Colonic mucosa (tissue), 4 donors: ENCODE data around the gene ZNF791. TPM values are rescaled to one million over a fixed set of nuclear protein-coding genes. Genes with fewer than 3 reads are reported as not detected.

Experiments
- DNase-seq: peaks from one replicate; pipeline ENCODE4 v3.0.0-alpha.2; 2020
- H3K27ac ChIP-seq: fragments of 200-600 bp; one replicate; pipeline ENCODE4 v1.8.0; 2021
- H3K27me3 ChIP-seq: fragments of 200-600 bp; one replicate; pipeline ENCODE4 v1.8.0; 2021
- H3K36me3 ChIP-seq: fragments of 200-600 bp; one replicate; pipeline ENCODE4 v1.8.0; 2021
- H3K4me1 ChIP-seq: fragments of 200-600 bp; one replicate; pipeline ENCODE4 v1.8.0; 2021; ENCODE audit warnings: mild to moderate bottlenecking
- H3K4me3 ChIP-seq: fragments of 200-600 bp; one replicate; pipeline ENCODE4 v1.8.0; 2021
- H3K9ac ChIP-seq, 2 donors: one replicate each; pipeline ENCODE4 v1.7.0; 2013; ENCODE audit warnings: control low read depth in 2 of 2, low read depth in 2 of 2, low read length in 2 of 2
- H3K9me3 ChIP-seq: fragments of 200-600 bp; one replicate; pipeline ENCODE4 v1.8.0; 2021
- intact Hi-C: fragments of 100-400 bp; cut with DNase I; formaldehyde crosslinking; loops from one replicate; pipeline ENCODE4 v1.14.1; 2022
- total RNA-seq, 2 donors: library from RNA; stranded (reverse); fragmentation: NEBNext Ultra II Directional in 1 of 2; extraction: Animal tissue kit (Norgen Biotek cat#: 25700) in 1 of 2; gene quantifications; one replicate each; pipeline ENCODE4 v1.2.1, GENCODE V29; 2021
- TF ChIP-seq, protein P1 (sequence below): fragments of 200-600 bp; IDR thresholded peaks from one replicate; pipeline ENCODE4 v1.8.0; 2022; ENCODE audit warnings: antibody characterized with exemption, mild to moderate bottlenecking
- donor health status: healthy.
- donor health status: DM: no; HTN: no; CAD: no.
- donor health status: DM: no; HTN: no; CAD: no.

ZNF791 gene
- total RNA-seq, 2 donors from 2014 or later: 17.9 to 20.5 TPM

GRCh38 chr19:12578641-12579040 lies 32.1 kb upstream of the ZNF791 start:
- TF ChIP-seq, protein P1, sequence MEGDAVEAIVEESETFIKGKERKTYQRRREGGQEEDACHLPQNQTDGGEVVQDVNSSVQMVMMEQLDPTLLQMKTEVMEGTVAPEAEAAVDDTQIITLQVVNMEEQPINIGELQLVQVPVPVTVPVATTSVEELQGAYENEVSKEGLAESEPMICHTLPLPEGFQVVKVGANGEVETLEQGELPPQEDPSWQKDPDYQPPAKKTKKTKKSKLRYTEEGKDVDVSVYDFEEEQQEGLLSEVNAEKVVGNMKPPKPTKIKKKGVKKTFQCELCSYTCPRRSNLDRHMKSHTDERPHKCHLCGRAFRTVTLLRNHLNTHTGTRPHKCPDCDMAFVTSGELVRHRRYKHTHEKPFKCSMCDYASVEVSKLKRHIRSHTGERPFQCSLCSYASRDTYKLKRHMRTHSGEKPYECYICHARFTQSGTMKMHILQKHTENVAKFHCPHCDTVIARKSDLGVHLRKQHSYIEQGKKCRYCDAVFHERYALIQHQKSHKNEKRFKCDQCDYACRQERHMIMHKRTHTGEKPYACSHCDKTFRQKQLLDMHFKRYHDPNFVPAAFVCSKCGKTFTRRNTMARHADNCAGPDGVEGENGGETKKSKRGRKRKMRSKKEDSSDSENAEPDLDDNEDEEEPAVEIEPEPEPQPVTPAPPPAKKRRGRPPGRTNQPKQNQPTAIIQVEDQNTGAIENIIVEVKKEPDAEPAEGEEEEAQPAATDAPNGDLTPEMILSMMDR: no peak
- intact Hi-C loops: no loop called here
- no peak for DNase-seq

DNA sequence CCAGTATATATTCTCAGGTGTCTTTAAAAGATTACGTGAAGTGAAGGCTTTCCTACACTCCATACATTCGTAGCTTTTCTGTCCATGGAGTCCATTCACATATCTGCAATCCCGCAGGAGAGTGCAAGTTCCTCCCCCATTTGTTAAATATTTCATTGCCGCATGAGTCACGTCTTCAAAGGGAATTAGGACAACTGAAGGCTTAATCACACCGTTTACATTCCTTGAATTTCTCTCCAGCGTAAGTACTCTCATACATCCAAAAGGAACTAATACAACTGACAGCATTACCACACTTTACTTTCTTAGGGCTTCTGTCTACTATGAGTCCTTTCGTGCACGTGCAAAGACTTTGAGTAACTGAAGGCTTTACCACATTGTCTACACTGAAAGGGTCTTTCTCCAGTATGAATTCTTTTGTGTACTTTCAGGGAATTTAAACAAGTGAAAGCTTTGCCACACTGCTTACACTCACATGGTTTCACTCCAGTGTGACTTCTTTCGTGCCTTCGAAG lies 30.5 kb upstream of the ZNF791 start:
- DNase-seq: no peak
- Histone ChIP-seq H3K9ac (no peak overlapping the region), H3K4me1 (no peaks in the 10 kb centered on the region), H3K4me3 (no peak overlapping the region), H3K27ac (no peak overlapping the region), H3K36me3 (peaks cover 24% of the 10 kb centered on the region), H3K27me3 (no peaks in the 10 kb centered on the region), H3K9me3 (peaks cover 3% of the 10 kb centered on the region)
- TF ChIP-seq, protein P1: no peak
- intact Hi-C loops: no loop called here

More at GRCh38 chr19:12578641-12579040, 32.1 kb upstream of the ZNF791 start:
- no peak overlapping the region for H3K27ac ChIP-seq
- H3K27me3 ChIP-seq: no peaks in the 10 kb centered on the region
- H3K9ac ChIP-seq: no peak overlapping the region
- no peak overlapping the region for H3K4me3 ChIP-seq
- H3K4me1 ChIP-seq: no peaks in the 10 kb centered on the region
- peaks cover 3% of the 10 kb centered on the region for H3K9me3 ChIP-seq
- H3K36me3 ChIP-seq: peaks cover 24% of the 10 kb centered on the region

GRCh38 chr19:12581100-12581499 lies 29.6 kb upstream of the ZNF791 start:
- DNase-seq: no peak
- Histone ChIP-seq H3K27ac (no peak overlapping the region), H3K9ac (no peak overlapping the region), H3K27me3 (no peaks in the 10 kb centered on the region), H3K4me1 (no peaks in the 10 kb centered on the region), H3K36me3 (peaks cover 24% of the 10 kb centered on the region), H3K4me3 (no peak overlapping the region), H3K9me3 (peaks cover 3% of the 10 kb centered on the region)
- TF ChIP-seq, protein P1: no peak
- intact Hi-C loops: no loop called here

DNA sequence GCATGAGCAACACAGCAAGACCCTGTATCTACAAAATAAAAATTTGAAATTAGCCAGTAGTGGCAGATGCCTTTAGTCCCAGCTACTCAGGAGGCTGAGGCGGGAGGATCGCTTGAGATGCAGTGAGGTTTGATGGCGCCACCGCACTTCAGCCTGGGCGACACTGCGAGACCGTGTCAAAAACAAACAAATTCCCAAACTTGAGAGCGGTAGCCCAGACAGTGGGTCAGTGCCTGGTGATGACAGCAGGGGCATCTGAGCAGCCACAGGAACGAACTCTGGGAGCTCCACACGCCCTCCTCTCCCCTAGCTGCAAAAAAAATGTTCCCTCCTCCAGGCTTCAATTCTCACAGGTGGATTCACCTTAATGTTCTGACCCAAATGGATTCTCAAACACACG lies 14.2 kb upstream of the ZNF791 start:
- DNase-seq: no peak
- H3K27ac ChIP-seq: no peak overlapping the region
- intact Hi-C loops: no loop called here
- no peaks in the 10 kb centered on the region for H3K4me1 ChIP-seq
- H3K27me3 ChIP-seq: no peaks in the 10 kb centered on the region
- no peaks in the 10 kb centered on the region for H3K9me3 ChIP-seq
- no peak overlapping the region for H3K4me3 ChIP-seq
- no peaks in the 10 kb centered on the region for H3K36me3 ChIP-seq
- H3K9ac ChIP-seq: no peak overlapping the region
- TF ChIP-seq, protein P1: no peak

GRCh38 chr19:12596927-12597548 lies 13.7 kb upstream of the ZNF791 start:
- Histone ChIP-seq H3K4me3 (no peak overlapping the region), H3K4me1 (no peaks in the 10 kb centered on the region), H3K27me3 (no peaks in the 10 kb centered on the region), H3K36me3 (no peaks in the 10 kb centered on the region), H3K9ac (no peak overlapping the region), H3K9me3 (no peaks in the 10 kb centered on the region), H3K27ac (no peak overlapping the region)
- TF ChIP-seq, protein P1: no peak
- intact Hi-C loops: no loop called here
- DNase-seq: no peak
